HG03060 (cell line): ENCODE data around the gene TTLL4.

ENCODE experiments used
- ATAC-seq: cut with Tn5 transposase; IDR thresholded peaks from one replicate; pipeline ENCODE4 v1.9.1; 2021; ENCODE audit warnings: low read depth, moderate number of reproducible peaks; ENCODE audit not compliant: unreplicated experiment

TTLL4 gene

GRCh38 chr2:218716070-218716469 is 5.4 kb downstream of the TTLL4 start:
- ATAC-seq = no peak

- no peak for ATAC-seq
These were observed 6.6 kb downstream of the TTLL4 start for GRCh38 chr2:218717262-218717661.

GRCh38 chr2:218718058-218718457 is 7.4 kb downstream of the TTLL4 start:
- no peak for ATAC-seq

- no peak for ATAC-seq
These were observed 8.8 kb downstream of the TTLL4 start for GRCh38 chr2:218719457-218719856.

- no peak for ATAC-seq
These were observed 9.7 kb downstream of the TTLL4 start for GRCh38 chr2:218720048-218721041.

- no peak for ATAC-seq
These were observed 10.9 kb downstream of the TTLL4 start for GRCh38 chr2:218721488-218721887.

GRCh38 chr2:218721934-218722333 is 11.3 kb downstream of the TTLL4 start:
- ATAC-seq = no peak

- no peak for ATAC-seq
These were observed 11.8 kb downstream of the TTLL4 start for GRCh38 chr2:218722419-218722818.

GRCh38 chr2:218722876-218723785 is 12.5 kb downstream of the TTLL4 start:
- no peak for ATAC-seq

- no peak for ATAC-seq
These were observed 15.5 kb downstream of the TTLL4 start for GRCh38 chr2:218726004-218726574.

GRCh38 chr2:218727502-218728165 is 17.0 kb downstream of the TTLL4 start:
- no peak for ATAC-seq

GRCh38 chr2:218729640-218730039 is 19.0 kb downstream of the TTLL4 start:
- ATAC-seq = no peak

- ATAC-seq = no peak
These were observed 21.6 kb downstream of the TTLL4 start for GRCh38 chr2:218732052-218732760.

GRCh38 chr2:218732761-218733158 is 22.1 kb downstream of the TTLL4 start:
- no peak for ATAC-seq

GRCh38 chr2:218733171-218734021 is 22.8 kb downstream of the TTLL4 start:
- ATAC-seq = no peak

GRCh38 chr2:218734190-218734975 is 23.7 kb downstream of the TTLL4 start:
- ATAC-seq = no peak

- no peak for ATAC-seq
These were observed 25.9 kb downstream of the TTLL4 start for GRCh38 chr2:218736531-218736930.

GRCh38 chr2:218743068-218743467 is 32.4 kb downstream of the TTLL4 start:
- no peak for ATAC-seq
